ENCODE data around the gene TMEM203.
A peak's percentile ranks its signal among the peaks of the same experiment; 100 is the strongest.

The TMEM203 gene

DNA sequence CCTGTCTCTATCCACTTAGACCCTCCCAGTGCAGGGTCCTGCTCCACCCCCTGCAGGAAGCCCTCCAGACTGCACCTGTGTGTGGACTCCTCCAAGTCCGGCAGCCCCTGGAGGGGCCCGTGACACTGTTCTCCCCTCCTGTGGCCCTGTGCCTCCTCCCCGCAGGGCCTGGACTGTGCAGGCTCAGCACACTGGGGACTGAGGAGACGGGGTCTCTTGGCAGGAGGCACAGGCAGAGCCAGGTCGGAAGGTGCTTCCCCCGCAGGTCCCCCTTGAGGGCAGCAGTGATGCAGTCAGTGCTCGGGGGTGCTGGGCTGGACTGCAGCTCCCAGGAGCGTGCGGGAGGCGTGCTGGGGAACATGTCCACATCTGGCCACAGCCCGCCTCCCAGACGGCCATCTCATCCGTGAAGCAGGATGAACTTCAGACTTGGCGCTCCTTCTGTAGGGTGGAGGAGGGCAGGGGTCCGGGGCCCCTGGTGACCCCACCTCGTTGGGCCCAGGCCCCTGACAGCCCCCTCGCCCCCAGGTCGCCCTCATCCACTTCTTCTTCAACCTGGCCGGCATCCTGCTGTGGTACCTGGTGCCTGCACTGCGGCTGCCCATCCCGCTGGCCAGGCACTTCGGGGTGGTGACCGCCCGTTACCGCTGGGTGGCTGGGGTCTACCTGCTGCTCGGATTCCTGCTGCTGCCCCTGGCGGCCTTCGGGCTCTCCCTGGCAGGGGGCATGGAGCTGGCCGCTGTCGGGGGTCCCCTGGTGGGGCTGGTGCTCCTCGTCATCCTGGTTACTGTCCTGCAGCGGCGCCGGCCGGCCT is 30.2 kb upstream of the TMEM203 start:
- H3K9me3 Mint-ChIP-seq, result no peaks in the 10 kb centered on the region
- H3K27ac Mint-ChIP-seq, result no peak overlapping the region
- H3K4me3 Mint-ChIP-seq, result no peak overlapping the region
- H3K4me1 Mint-ChIP-seq, result peaks cover 46% of the 10 kb centered on the region
- H3K27me3 Mint-ChIP-seq, result peaks cover 34% of the 10 kb centered on the region
- DNase-seq (no peak), ATAC-seq (no peak)

GRCh38 chr9:137234758-137235423 is 29.4 kb upstream of the TMEM203 start:
- no peaks in the 10 kb centered on the region for H3K9me3 Mint-ChIP-seq
- H3K27ac Mint-ChIP-seq, result peak overlapping the region in 1 of 2 donors; percentile 28
- no peak for DNase-seq
- ATAC-seq, result no peak
- peaks cover 34% of the 10 kb centered on the region for H3K27me3 Mint-ChIP-seq
- H3K4me1 Mint-ChIP-seq, result peaks cover 46% of the 10 kb centered on the region
- H3K4me3 Mint-ChIP-seq, result no peak overlapping the region

DNA sequence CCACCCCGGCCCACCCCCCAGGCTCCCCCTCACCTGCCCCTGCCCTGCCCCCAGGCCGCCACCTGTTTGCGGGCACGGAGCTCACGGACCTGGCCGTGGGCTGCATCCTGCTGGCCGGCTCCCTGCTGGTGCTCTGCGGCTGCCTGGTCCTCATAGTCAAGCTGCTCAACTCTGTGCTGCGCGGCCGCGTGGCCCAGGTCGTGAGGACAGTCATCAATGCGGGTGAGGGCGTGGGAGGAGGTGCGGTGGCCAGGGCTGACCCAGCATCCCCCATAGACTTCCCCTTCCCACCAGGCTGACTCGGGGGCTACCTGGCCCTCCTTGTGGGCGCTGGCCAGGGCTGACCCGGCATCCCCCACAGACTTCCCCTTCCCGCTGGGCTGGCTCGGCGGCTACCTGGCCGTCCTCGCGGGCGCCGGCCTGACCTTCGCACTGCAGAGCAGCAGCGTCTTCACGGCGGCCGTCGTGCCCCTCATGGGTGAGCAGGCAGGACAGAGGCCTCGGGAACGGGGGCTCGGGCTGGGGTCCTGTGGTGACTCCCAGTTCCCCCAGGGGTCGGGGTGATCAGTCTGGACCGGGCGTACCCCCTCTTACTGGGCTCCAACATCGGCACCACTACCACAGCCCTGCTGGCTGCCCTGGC is 28.7 kb upstream of the TMEM203 start:
- DNase-seq, result no peak
- no peak for ATAC-seq
- Mint-ChIP-seq H3K27me3 (peaks cover 41% of the 10 kb centered on the region), H3K4me3 (no peak overlapping the region), H3K9me3 (no peaks in the 10 kb centered on the region), H3K27ac (no peak overlapping the region), H3K4me1 (peaks cover 40% of the 10 kb centered on the region)

- Mint-ChIP-seq H3K4me1 (peaks cover 32% of the 10 kb centered on the region), H3K9me3 (no peaks in the 10 kb centered on the region), H3K27ac (no peak overlapping the region), H3K27me3 (peaks cover 46% of the 10 kb centered on the region), H3K4me3 (no peak overlapping the region)
- DNase-seq (no peak), ATAC-seq (no peak)
Observed at GRCh38 chr9:137233143-137233980, 27.9 kb upstream of the TMEM203 start.

DNA sequence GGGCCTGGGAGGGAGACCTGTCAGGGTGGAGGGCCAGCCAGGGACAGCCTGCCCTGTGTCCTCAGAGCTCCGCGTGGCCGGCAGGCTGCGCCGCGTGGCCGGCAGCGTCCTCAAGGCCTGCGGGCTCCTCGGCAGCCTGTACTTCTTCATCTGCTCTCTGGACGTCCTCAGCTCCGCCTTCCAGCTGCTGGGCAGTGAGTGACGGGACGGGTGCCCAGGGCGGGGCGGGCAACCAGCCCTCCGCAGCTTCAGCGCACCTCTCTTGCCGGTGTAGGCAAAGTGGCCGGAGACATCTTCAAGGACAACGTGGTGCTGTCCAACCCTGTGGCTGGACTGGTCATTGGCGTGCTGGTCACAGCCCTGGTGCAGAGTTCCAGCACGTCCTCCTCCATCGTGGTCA is 27.1 kb upstream of the TMEM203 start:
- Mint-ChIP-seq H3K27ac (no peak overlapping the region), H3K9me3 (no peaks in the 10 kb centered on the region), H3K4me1 (peaks cover 27% of the 10 kb centered on the region), H3K4me3 (no peak overlapping the region), H3K27me3 (peaks cover 51% of the 10 kb centered on the region)
- ATAC-seq, result no peak
- no peak for DNase-seq

DNA sequence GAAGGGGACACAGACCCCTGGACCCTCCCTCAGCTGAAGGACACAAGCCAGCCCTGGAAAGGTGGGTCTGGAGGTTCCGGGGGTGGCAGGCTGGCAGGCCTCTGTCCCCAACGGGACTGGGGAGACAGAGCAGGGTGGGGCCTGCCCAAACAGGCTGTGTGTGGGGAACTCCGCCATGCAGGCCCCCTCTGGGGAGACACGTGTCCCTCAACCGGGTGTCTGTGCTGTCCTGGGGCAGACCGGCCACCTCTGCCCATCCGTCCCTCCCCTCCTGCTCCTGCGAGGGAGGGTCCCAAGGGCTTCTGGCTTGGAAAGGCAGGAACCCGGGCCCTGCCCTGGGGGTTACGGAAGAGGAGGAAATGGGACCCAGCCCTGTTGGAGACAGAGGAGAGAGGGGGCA is 26.7 kb upstream of the TMEM203 start:
- H3K27ac Mint-ChIP-seq, result no peak overlapping the region
- DNase-seq (no peak), ATAC-seq (no peak)
- peaks cover 55% of the 10 kb centered on the region for H3K27me3 Mint-ChIP-seq
- H3K4me1 Mint-ChIP-seq, result peaks cover 27% of the 10 kb centered on the region
- no peak overlapping the region for H3K4me3 Mint-ChIP-seq
- H3K9me3 Mint-ChIP-seq, result no peaks in the 10 kb centered on the region

DNA sequence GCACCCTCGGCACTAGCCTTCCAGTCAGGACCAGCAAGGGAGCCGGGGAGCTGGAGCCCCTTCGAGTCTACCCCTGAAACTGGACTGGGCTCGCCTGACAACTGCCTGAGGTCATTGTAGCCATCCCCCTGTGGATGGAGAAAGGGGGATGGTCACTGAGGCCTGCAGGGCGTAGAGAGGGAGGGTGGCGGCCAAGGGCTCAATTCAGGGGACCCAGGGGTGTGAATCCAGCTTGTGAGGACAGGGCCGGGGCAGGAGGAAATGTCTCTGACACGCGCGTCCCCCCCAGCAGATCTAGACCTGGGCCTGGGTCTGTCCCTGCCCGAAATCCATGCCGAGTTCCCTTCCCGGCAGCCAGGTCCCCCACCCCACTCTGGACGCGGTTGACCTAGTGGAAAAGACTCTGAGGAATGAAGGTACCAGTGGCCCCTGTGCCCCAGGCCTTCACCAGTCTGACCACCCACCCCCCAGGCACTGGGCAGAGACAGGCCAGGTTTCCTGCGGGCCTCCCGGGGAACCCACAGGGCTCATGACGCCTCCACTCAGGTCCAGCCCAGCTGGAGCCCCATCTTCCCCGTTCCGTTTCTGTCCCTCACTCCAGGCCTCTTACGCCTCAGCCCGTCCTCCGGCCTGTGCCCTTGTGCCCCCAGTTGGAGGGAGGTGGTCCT is 26.1 kb upstream of the TMEM203 start:
- no peak overlapping the region for H3K4me3 Mint-ChIP-seq
- DNase-seq, result no peak
- H3K27me3 Mint-ChIP-seq, result peaks cover 55% of the 10 kb centered on the region
- no peaks in the 10 kb centered on the region for H3K9me3 Mint-ChIP-seq
- ATAC-seq, result no peak
- H3K4me1 Mint-ChIP-seq, result peaks cover 21% of the 10 kb centered on the region
- peak overlapping the region in 1 of 2 donors; percentile 59 for H3K27ac Mint-ChIP-seq

- H3K27ac Mint-ChIP-seq, result no peak within 1 kb of the TSS
- no peaks in the 10 kb centered on the region for H3K9me3 Mint-ChIP-seq
- peaks cover 55% of the 10 kb centered on the region for H3K27me3 Mint-ChIP-seq
- H3K4me3 Mint-ChIP-seq, result no peak within 1 kb of the TSS
- H3K4me1 Mint-ChIP-seq, result peaks cover 16% of the 10 kb centered on the region
- DNase-seq (no peak), ATAC-seq (no peak)
Observed at GRCh38 chr9:137230705-137231371, 25.4 kb upstream of the TMEM203 start, which contains the start of gene SLC34A3. TSS of gene SLC34A3 (plus strand) at chr9:137230901. CDS start at chr9:137231703, 802 bp downstream.

DNA sequence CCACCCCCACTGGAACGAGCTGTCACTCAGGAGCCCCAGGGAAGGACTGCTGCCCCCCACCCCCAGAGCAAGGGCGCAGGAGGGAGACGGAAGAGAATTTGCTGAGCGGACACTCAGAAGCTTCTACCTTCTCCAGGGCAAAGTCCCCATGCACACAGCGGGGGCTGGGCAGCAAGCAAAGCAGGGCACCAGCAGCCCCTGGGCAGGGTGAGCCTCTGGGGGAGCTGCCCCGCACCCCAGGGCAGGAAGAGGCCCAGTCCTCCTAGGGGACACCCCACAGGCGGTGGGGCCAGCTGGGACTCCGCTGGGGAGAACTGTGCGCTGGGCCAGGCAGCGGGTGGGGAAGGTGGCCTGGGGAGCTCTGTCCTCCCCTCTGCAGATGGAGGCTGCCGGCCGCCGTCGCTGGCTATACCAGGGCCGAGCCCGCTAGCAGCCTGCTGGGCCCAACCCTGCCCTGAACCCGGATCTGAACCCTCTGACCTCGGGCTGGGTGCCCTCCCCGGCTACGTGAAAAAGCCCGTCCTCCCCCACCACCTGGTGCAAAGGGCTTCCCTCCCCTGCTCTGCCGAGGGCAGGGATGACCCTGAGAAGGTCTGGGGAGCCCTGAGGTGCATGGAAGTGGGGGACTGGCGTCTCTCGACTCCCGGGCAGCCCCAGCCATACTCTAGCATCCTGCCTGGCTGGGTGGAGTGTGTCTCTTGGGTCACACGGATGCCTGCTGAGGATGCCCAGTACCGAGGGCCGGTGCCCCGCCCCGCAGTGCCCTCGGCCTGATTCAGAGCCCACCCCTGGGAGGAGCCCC is 24.7 kb upstream of the TMEM203 start:
- H3K27ac Mint-ChIP-seq, result no peak overlapping the region
- H3K9me3 Mint-ChIP-seq, result no peaks in the 10 kb centered on the region
- H3K4me3 Mint-ChIP-seq, result no peak overlapping the region
- H3K4me1 Mint-ChIP-seq, result peaks cover 17% of the 10 kb centered on the region
- no peak for DNase-seq
- H3K27me3 Mint-ChIP-seq, result peaks cover 49% of the 10 kb centered on the region
- ATAC-seq, result no peak

GRCh38 chr9:137228968-137229896 is 23.8 kb upstream of the TMEM203 start:
- Mint-ChIP-seq H3K9me3 (no peaks in the 10 kb centered on the region), H3K4me3 (no peak overlapping the region), H3K4me1 (peaks cover 19% of the 10 kb centered on the region), H3K27me3 (peaks cover 41% of the 10 kb centered on the region), H3K27ac (no peak overlapping the region)
- ATAC-seq (no peak), DNase-seq (no peak)

DNA sequence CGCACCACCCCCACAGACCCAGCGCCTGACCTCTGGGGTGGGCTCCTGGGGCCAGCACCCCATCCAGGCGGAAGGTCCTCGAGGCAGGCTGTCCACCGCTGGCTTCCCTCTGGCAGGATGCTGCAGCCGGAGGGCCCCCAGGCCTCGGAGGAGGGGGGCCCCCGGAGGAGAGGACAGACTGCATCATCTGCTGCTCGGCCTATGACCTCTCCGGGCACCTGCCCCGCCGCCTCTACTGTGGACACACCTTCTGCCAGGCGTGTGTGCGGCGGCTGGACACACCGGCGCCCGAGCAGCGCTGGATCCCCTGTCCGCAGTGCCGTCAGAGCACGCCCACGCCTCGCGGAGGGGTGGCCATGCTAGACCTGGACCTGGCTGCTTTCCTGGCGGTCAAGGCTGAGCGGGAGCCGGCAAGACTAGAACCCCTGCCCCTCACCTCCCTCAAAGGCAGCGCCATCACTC is 23.1 kb upstream of the TMEM203 start:
- Mint-ChIP-seq H3K27ac (no peak overlapping the region), H3K27me3 (peaks cover 38% of the 10 kb centered on the region), H3K4me1 (peaks cover 24% of the 10 kb centered on the region), H3K9me3 (no peaks in the 10 kb centered on the region), H3K4me3 (no peak overlapping the region)
- DNase-seq (no peak), ATAC-seq (no peak)

DNA sequence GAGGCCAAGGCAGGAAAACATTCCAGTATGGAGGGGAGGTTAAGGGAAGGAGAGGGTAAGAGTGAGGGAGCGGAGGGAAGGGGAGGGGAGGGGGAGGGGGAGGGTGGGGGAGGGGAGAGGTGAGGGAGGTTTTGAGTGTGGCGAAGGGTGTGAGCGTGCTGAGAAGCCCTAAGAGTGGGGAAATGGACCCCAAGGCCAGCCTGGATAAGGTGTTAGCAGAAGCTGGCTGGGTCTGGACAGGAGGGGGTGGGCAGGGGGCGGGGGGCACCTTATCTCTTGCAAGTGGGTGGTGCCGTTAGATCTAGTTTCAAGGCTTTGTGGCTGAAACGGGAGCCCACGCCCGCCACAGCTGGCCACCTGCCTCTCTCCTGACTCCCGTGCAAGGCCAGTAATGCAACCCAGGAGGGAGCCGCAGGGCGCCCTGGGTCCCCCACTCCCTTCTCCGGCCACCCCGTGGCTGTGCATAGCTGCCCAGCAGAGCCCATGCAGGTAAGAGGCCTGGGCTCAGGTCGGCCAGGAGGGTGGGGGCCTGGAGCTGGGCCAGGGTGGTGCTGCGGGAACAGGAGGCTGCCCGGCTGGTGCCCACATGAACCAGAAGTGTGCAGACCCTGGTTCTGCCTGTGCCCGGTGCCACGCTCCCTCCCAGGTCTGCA is 22.5 kb upstream of the TMEM203 start:
- Mint-ChIP-seq H3K4me1 (peaks cover 26% of the 10 kb centered on the region), H3K27me3 (peaks cover 38% of the 10 kb centered on the region), H3K4me3 (no peak overlapping the region), H3K9me3 (no peaks in the 10 kb centered on the region), H3K27ac (peak overlapping the region in 1 of 2 donors; percentile 57)
- ATAC-seq (no peak), DNase-seq (no peak)
